Dermis blood vessel endothelial cell (primary cell): ENCODE data around the gene IKZF1. TPM values are rescaled to one million over a fixed set of nuclear protein-coding genes. Genes with fewer than 3 reads are reported as not detected.

Experiments used
- DNase-seq: peaks from one replicate; pipeline ENCODE4 v3.0.0; 2010
- total RNA-seq: library from RNA; depleted of rRNA; stranded (reverse); fragments of >200 nt; gene quantifications from 2 replicates; pipeline ENCODE4 v1.2.3, GENCODE V29; 2014

Gene IKZF1
- total RNA-seq, 1 donor from 2014 or later = 0.17 TPM

GRCh38 chr7:50418526-50419290 is 114.2 kb downstream of the IKZF1 start:
- no peak for DNase-seq

GRCh38 chr7:50421043-50421442 is 116.5 kb downstream of the IKZF1 start:
- DNase-seq = no peak

- no peak for DNase-seq
Observed at GRCh38 chr7:50422858-50423257, 118.3 kb downstream of the IKZF1 start.

DNA sequence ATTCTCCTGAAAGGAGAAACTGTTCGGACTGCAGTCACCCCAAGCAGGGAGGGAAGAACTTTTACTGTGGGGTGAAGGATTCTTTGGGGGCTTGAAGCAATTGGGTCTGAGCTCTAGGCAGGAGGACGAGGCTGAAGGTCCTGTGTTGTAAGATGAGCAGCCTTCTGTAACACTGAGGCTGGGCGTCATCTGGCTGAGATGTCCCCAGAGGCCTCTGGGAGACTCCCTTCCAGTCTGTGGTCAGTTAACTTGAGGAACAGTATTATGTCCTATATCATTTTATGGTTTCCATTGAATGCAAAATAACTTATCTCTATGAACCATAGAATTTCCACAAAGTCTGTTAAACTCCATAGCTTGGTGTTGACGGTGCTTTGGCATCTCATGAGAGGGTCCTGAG is 119.3 kb downstream of the IKZF1 start:
- DNase-seq = no peak

DNA sequence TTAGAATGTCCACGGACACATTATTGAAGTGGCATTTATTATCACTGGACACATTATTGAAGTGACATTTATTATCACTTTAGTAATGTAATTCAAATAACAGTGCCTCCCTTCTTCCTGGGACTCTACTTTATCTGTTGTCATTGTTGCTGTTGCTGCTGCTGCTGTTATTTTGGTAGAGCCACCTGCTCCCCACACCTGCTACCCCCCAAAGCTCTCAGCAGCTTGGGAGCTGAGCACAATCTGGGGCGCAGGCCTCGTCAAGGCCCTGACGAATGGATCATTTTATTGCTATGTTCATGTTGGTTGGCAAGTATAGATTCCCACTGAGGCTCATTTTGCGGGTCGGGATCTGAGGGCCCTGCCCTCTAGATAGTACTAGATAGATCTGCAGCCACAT is 120.8 kb downstream of the IKZF1 start:
- no peak for DNase-seq

DNA sequence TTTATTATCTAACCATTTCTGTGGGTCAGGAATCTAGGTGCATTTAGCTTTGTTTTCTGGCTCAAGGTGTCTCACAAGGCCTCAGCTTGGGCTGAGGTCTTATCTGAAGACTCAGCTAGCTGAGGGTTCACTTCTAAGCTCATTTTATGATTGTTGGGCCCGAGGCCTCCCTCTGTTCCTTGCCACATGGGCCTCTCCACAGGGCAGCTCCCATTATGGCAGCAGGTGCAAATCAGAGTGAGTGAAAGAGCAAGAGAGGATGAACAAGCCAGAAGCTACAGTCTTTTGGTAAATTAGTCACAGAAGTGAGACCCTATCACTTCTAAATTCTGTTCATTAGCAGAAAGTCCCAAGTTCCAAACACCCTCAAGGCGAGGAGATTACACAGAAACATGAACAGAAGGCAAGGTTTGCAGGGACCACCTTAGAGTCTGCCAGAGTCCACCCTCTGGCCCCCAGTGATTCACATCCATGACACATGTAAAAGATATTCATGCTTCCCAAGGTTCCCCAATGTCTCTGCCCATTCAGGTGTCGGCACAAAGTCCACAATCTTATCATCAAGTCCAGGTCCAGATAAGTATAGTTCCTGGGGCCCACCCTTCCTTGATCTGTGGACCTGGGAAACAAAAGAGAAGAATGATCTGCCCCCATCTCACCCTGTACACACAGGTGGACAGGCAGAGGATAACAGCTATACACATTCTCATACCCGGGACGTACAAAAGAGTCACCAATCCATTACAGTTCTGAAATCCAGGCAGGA is 121.9 kb downstream of the IKZF1 start:
- no peak for DNase-seq

DNA sequence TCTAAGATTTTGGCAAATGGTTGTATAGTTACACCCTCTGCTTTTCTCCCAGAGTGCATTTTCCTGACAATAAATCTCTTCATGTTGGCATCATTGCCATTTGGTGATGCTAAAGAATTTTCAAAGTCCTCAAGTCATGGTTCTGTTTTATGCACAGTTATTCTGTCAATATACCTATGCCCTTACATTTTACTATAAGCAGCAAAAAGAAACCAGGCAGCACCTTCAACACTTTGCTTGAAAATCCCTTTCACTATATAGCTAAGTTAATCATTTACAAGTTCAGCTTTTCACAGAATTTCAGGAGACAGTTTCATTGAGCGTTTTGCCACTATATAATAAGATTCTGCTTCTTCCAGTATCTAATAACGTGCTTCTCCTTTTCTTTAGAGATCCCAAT is 123.0 kb downstream of the IKZF1 start:
- DNase-seq = no peak

DNA sequence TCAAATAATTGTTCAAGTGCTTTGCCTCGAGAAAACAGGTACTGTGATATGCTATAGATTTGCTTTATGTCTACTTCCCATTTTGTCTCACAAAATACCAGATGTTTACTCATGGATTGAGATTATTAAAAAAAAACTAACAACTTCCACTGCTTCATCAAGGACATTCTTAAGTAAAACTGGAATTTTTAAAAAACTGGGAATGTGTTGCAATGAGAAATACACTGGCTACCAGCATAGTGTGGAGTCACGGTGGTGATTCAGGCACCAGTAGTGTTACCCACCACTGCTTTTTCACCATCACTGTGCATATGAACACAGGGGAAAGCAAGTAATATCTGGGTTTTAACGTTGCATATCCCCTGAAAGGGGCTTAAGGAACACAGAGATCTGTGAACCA is 124.4 kb downstream of the IKZF1 start:
- DNase-seq = no peak

DNA sequence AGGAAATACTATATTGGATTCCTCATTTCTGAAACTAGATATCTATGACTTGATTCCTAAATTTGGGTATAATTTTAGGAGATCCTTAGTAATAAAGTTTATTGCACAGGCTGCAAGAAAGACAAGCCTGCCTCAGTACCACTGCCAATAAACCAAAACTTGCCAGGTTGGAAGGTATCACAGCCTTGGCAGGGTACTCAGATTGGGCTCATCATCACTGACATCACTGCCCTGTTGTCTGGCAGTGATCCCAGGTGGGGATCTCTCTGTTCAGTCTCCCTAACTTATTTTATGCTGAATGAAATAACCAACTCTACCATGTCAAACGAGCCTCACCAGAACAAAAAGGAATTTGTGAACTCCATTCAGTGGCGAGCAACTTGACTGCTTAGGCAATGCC is 126.8 kb downstream of the IKZF1 start:
- DNase-seq = no peak

DNA sequence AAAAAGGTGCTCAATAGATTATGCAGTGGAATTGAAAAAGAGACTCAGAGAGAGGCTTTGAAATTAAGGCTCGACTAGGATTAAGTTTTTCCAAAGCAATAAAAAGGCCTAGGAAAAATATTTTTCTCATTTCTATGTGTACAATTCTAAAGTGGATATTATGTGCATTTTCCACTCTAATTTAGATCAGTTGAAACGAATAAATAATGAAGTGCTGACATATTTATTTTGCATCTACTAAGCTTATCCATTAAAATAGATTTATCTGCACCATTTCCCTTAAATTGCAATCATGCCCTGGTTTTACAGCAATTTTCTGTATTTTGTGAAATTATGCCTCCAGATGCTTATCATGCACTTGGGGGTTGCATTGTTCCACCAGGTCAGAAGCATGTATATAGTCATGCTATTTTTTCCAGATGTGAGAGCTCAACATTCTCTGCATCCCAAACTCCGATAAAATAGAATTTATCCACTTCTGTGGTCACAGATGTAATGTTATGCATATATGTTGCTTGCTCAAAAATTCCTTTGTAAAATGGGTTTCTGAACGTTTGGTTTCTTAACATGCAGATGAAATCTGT is 127.3 kb downstream of the IKZF1 start:
- no peak for DNase-seq

GRCh38 chr7:50436133-50436806 is 131.8 kb downstream of the IKZF1 start:
- DNase-seq = peak; percentile 27

DNA sequence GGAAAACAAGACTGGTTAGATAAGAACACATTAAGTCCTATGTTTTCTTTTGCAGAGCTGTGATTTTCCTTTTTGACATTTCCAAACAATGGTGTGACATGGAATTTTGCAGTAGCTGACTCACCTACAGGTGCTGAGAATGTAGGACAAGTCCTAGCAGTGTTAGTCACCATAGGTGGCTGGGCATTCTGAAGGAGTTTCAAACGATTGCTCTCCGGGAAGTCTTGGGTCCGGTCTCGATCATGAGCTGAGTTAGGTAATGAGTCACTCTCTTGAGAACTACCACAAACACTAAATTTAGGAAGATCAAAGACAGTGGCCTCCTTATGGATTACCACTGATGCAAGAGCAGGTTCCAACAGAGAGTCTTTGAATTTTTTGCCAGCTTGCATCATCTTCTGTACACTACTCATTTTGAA is 142.0 kb downstream of the IKZF1 start:
- peak; percentile 97 for DNase-seq

- no peak for DNase-seq
Observed at GRCh38 chr7:50448823-50449222, 144.3 kb downstream of the IKZF1 start.

- peak; percentile 5 for DNase-seq
Observed at GRCh38 chr7:50449501-50449880, 145.0 kb downstream of the IKZF1 start.

GRCh38 chr7:50449881-50450589 is 145.5 kb downstream of the IKZF1 start, which contains the start of gene FIGNL1:
Gene FIGNL1 (minus strand): TSS chr7:50450350. CDS start chr7:50447287, 3,063 bp downstream.
- peak; percentile 87 for DNase-seq

GRCh38 chr7:50450590-50451032 is 146.1 kb downstream of the IKZF1 start:
- no peak for DNase-seq

Other genes starting within 250 kb of the IKZF1 start
- gene ZPBP, start 211.5 kb upstream of the IKZF1 start, total RNA-seq = not detected in 2 replicates
- gene FIGNL1, start 145.6 kb downstream of the IKZF1 start, total RNA-seq = 32.2 and 52.0 TPM in 2 replicates